NOMO-1 treated with dmso at 0.1 percent for 144 hours (cell line): Measurements from ENCODE around the gene UBE2I.
"Not testable (repeated sequence)": the region's sequence is repeated elsewhere in the genome, so short reads cannot be mapped to it uniquely, and the experiment has no call there.

Experiments used
- DNase-seq: peaks from one replicate; lab custom pipeline; 2025; ENCODE audit not compliant: unreplicated experiment; lab: John Stamatoyannopoulos, UW

UBE2I gene

DNA sequence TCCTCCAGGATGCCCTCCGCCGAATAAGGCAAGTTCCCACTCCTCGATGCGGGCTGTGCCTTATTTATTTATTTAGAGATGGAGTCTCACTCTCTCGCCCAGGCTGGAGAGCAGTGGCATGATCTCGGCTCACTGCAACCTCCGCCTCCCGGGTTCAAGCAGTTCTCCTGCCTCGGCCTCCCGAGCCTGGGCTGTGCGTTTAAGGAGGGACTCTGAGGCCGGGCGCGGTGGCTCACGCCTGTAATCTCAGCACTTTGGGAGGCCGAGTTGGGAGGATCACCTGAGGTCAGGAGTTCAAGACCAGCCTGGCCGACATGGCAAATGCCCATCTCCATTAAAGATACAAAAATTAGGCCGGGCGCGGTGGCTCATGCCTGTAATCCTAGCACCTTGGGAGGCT, 18.7 kb downstream of the UBE2I start:
- DNase-seq, result not testable (repeated sequence)

DNA sequence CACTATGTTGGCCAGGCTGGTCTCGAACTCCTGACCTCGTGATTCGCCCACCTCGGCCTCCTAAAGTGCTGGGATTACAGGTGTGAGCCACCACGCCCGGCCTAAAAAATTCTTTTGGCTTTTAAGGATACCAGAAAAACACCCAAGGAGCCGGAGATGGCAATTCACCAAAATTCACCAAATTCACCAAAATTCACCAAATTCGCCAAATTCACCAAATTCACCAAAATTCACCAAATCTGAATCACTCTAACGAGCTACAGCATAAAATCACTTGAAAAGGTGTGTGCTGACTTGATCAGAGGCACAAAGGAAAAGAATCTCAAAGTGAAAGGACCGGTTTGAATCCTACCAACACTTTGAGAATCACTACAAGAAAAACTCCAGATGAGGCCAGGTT, 19.5 kb downstream of the UBE2I start:
- DNase-seq, result not testable (repeated sequence)

DNA sequence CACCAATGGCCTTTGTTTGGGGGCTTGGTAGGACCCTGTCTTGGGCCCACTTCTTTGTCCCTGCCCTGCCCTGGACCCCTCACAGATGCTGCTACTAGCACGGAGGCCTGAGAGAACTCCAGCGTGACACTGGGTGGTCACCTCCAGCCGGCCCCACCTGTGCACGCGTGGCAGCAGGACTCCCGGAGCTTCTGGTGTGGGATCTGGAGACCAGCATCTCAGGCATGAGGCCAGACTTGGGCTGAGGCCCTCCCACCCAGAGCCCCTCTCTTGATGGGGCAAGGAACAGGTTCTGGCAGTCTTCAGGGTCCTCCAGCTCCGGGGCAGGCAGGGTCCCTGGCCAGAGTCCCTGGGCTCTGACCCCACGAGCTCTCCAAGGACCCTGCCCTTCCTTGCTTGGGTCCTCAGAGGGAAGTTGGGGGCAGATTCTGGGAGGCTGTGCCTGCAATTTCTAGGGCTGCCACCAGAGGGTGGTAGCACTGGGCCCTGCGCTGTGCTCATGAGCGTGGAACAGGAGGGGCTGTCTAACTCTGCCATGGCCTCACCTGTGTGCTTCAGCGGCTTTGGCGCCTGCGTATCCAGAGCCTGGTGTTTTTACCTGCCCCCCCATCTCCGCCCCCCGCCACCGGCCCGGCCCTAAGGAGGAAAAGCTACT, 21.0 kb downstream of the UBE2I start:
- DNase-seq, result no peak

GRCh38 chr16:1330931-1331711, 21.7 kb downstream of the UBE2I start:
- no peak for DNase-seq

GRCh38 chr16:1331712-1332617, 22.5 kb downstream of the UBE2I start:
- DNase-seq, result no peak

- DNase-seq, result no peak
Measured at GRCh38 chr16:1332618-1333148, 23.2 kb downstream of the UBE2I start.

GRCh38 chr16:1333149-1333812, 23.8 kb downstream of the UBE2I start, which contains the start of gene BAIAP3:
BAIAP3 (plus strand) TSS chr16:1333645; CDS start chr16:1338550, 4,905 bp downstream.
- no peak for DNase-seq

DNA sequence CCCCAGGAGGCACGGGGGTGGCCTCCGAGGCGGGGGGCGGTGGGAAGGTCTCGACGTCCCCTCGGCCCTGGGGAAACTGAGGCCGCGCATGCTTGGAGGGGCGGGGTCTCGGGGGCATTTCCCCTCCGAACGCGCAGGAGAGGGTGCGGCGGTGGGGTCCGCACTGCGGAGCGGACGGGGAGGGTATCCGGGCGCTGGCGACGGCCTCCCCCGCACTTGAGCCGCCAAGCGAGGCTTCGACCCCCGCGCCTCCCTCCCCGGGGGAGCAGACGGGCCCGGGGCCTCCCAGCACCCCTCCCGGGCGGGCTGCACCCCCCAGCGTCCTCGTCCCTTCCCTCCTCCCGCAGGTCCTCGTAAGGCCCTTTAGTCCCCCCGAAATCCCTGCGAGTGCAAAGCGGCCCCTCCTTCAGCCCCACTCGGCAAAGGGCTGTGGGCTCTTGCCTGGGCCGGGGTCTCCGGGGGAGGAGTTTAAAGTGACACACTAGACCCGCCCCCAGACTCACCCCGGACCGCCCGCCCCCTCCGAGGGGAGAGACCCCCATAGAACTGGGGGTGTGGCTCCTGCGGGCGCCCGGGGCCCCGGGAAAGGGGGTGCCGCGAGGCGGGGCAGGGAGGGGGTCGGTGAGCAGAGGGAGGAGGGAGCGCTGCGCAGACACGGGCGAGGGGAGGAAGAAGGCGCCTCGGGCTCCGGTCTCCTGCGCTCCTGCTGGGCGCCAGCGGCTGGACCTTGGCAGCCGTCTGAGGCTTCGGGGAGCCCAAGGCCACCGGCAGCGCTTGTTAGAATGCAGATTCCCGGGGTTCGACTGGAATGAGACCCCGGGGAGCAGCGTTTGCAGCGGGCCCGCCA, 24.6 kb downstream of the UBE2I start:
- DNase-seq, result no peak

- no peak for DNase-seq
Measured at GRCh38 chr16:1334739-1335138, 25.3 kb downstream of the UBE2I start.

- no peak for DNase-seq
Measured at GRCh38 chr16:1335211-1335971, 26.0 kb downstream of the UBE2I start.

DNA sequence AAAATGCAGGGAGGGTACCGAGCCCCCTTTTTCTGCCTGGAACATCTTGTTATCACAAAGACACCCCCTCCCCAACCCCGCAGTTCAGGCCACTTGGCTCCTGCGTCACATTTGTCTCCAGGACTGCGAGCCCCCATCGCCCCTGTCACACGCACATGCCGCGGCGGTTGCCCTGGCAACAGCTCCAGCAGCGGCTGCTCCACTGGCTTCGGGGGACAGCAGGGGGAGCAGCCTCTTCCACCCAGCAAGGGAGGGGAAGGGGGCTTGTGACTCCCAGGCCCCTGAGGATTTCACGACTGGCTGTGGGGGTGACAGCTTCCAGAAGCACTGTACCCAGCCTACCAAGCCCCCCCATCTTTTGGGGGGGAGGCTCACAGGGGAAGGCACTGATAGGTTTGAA, 26.6 kb downstream of the UBE2I start:
- no peak for DNase-seq

GRCh38 chr16:1336619-1337018, 27.2 kb downstream of the UBE2I start:
- DNase-seq, result no peak

DNA sequence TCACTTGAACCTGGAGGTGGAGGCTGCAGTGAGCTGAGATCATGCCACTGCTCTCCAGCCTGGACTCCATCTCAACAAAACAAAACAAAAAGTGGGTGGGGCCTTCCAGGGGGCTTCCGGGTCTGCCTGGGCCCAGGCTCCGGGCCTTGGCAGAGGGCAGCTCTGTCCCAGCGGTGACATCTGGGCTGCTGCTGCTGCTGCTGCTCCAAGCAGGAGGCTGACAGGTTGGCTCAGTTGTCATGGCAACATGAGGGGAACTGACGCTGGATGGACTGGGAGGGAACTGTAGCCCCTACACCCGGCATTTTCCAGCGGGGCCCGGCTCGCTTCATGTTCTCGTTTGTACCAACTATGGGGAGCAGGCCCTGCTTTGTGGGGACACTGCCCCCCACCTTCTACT, 28.1 kb downstream of the UBE2I start:
- DNase-seq, result no peak

DNA sequence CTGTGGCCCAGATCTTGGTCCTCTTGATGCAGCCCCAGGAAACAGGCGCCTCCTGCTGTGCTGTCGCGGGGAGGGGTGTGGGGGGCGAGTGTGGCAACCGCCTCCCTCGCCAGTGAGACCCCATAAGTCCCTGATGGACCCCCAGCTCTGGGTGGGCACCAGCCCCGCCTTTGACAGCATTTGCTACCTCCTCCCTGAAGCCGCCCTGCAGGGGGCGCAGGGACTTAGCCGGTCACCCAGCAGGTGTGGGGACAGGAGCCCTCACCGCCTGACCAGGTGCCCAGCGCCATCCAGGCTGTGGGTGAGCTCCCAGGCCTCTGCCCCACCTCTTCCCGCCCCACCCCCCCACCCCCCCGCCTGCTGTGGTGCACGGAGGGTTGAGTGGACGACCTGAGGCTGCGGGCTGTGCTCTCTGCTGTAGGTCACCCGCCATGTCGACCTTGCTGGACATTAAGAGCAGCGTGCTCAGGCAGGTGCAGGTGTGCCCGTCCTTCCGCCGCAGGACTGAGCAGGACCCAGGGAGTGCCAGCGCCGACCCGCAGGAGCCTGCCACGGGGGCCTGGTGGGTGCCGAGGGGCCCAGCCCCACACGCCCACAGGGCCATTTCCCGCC, 28.8 kb downstream of the UBE2I start:
- DNase-seq, result no peak

- DNase-seq, result no peak
Measured at GRCh38 chr16:1338855-1339675, 29.6 kb downstream of the UBE2I start.

DNA sequence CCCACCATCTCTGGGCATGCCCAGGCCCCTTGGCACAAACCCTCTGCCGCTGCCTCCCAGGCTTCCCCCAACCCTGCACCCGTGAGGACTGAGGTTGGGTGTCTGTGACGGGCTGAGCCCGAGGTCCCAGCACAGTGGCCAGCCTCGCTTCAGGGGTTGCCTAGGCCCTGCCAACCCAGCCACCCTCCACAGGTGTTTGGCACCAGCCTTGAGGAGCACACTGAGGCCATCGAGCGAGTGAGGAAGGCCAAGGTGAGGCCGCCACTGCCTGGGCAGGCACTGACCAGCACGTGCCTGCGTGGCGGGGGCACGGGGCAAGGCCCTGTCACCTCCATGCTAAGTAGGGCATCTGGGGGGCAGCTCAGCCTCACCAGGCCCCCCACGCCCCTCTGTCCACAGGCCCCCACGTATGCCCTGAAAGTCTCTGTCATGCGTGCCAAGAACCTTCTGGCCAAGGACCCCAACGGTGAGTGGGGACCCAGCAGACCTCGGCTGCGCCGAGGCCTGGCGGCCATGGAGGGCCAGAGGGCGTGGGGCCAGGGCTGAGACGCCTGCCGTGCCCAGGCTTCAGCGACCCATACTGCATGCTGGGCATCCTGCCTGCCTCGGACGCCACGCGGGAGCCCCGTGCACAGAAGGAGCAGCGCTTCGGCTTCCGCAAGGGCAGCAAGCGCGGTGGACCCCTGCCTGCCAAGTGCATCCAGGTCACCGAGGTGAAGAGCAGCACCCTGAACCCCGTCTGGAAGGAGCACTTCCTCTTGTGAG, 31.5 kb downstream of the UBE2I start:
- DNase-seq, result no peak
